HG03103 (cell line): ENCODE results near the gene ARL16.
"Not testable (repeated sequence)": the region's sequence is repeated elsewhere in the genome, so short reads cannot be mapped to it uniquely, and the experiment has no call there.

ENCODE experiments used
- ATAC-seq: cut with Tn5 transposase; IDR thresholded peaks from one replicate; pipeline ENCODE4 v1.9.1; 2021; ENCODE audit warnings: low read depth; ENCODE audit not compliant: unreplicated experiment

The ARL16 gene

DNA sequence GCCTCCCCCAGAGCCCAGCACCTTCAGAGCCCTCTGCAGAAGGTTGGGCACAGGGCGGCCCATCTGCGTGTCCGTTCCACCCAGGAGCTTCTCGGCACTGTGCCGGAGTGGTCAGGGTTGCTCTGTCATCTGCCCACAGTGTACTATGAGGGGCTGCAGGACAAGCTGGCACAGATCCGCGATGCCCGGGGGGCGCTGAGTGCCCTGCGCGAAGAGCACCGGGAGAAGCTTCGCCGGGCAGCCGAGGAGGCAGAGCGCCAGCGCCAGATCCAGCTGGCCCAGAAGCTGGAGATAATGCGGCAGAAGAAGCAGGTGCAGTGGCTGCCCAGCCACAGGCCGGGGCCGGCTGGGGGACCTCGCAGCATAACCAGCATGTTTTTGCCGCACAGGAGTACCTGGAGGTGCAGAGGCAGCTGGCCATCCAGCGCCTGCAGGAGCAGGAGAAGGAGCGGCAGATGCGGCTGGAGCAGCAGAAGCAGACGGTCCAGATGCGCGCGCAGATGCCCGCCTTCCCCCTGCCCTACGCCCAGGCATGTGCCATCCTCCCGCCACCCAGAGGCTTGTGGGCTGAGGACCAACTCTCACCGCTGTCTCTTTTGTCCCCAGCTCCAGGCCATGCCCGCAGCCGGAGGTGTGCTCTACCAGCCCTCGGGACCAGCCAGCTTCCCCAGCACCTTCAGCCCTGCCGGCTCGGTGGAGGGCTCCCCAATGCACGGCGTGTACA is 12.8 kb upstream of the ARL16 start:
- ATAC-seq: no peak

DNA sequence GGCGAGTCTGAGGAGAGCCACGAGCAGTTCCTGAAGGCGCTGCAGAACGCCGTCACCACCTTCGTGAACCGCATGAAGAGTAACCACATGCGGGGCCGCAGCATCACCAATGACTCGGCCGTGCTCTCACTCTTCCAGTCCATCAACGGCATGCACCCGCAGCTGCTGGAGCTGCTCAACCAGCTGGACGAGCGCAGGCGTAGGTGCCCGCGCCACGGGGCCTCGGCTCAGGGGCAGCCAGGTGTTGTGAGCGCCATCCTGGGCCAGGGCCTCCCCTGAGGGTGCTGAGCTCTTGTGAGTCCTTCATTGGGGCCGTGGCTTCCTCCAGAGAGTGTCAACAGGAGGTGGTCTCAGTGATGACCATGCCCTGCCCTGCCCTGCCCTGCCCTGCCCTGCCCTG is 12.2 kb upstream of the ARL16 start:
- ATAC-seq: no peak

DNA sequence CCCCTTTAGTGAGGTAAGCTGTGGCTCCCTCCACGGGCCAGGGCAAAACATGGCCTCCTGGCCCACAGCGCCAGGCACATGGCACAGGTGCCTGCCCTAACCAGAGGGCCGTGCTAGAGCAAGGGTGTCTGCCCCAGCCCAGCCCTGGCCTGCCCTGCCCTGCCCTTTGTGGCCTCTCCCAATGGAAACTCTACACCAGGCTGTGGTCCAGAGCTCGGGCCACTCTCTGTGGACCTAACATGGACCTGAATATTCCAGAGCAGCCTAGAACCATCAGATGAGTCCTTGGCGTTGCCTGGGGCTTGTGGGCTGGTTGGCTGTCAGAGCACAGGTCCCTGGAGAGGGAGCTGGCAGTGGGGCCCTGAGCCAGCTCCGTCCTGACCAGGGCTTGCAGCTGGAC is 11.6 kb upstream of the ARL16 start:
- ATAC-seq: no peak

DNA sequence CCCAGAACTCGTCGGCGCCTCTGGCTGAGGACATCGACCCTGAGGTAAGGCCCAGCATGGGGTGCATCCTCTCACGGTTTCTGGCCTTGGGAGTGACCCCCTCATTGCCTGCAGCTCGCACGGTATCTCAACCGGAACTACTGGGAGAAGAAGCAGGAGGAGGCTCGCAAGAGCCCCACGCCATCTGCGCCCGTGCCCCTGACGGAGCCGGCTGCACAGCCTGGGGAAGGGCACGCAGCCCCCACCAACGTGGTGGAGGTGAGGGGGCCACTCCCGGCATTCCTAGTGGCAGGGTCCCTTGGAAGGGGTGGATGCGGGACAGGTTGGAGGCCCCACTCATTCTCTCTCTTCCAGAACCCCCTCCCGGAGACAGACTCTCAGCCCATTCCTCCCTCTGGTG is 11.2 kb upstream of the ARL16 start:
- no peak for ATAC-seq

DNA sequence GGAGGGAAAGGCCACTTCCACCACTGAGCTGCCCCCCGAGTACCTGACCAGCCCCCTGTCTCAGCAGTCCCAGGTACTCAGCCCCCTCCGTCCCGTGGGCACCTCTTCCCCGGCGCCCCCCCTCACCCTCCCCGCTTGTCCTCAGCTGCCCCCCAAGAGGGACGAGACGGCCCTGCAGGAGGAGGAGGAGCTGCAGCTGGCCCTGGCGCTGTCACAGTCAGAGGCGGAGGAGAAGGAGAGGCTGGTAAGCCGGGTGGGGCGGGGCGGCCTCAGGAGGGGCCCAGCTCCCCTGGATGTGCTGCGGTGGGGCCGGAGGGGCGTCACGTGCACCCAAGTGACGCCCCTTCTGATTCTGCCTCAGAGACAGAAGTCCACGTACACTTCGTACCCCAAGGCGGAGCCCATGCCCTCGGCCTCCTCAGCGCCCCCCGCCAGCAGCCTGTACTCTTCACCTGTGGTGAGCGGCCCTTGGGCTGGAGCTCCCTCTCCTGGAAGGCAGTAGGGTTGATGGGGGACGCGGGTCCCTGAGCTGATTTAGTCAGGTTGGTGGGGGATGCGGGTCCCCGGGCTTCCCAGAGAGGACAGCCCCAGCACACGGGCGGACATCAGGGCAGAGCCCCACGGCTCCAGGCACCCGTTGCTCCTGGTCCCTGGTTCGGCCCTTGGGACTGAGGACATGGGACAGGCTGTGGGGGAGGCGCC is 10.1 kb upstream of the ARL16 start:
- ATAC-seq: no peak

DNA sequence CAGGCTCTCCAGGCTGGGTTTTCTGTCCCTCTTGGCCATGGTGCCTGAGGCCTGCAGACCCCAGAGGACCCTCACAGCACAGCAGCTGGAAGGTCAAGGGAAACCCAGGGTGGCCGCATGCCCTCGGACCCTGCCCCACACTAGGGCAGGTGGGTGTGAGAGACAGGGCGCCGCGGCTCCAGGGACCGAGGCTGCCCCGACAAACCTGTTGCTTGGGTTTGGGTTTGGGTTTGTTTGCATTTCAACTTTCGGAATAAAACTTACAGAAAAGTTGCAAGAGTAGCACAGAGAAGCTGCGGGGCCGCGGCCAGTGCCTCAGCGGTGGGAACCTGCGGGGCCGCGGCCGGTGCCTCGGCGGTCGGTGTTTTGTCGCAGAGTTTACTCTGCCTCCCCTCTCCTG is 8.0 kb upstream of the ARL16 start:
- ATAC-seq: no peak

DNA sequence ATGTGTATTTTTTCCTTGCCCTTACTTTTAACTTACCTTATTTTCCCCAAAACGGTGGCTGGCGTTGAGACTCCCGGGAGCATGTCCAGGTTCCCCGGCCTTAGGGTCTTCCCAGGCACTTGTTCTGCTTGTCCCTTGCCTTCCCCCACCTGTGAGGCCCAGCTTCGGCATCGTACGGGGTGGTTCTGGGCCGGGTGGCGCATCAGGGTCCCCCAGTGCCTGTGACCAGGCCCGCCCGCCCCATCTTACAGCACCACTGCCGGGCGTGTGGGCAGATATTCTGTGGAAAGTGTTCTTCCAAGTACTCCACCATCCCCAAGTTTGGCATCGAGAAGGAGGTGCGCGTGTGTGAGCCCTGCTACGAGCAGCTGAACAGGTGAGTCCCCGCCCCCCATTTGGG is 7.6 kb upstream of the ARL16 start:
- no peak for ATAC-seq

DNA sequence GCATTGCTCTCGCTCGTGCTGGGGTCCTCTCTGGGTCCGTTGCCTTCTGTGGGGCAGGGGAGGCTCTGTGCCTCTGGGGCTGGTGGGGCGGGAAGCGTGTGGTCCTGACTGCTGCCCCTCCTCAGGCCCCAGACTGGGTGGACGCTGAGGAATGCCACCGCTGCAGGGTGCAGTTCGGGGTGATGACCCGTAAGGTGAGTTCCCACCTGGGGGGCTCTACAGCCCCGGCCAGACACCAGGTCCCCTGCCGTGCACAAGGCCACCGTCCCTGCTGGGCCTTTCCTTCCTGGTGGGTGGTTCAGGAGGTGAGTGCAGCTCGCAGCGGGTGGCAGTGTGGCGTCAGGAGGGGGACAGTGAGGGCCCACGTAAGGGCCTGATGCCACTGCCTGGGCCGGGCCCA is 7.0 kb upstream of the ARL16 start:
- ATAC-seq: no peak

DNA sequence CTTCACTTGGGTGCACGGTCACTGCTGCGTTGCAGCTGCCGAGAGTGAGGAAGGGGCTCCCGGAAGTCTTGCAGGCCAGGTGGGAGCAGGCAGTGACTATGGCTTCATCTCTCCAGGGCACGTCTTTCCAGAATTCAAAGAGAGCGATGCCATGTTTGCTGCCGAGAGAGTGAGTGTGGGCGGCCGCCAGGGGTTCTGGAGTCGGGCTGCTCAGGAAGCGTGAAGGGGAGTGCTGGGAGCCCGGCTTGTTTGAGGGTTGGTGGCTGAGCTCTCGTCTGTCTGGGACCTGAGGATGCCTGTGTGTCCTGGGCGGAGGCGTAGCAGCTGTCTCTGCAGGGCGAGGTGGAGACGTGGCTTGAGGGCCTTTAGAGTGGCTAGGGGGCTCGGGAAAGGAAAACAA is 6.5 kb upstream of the ARL16 start:
- ATAC-seq: no peak

DNA sequence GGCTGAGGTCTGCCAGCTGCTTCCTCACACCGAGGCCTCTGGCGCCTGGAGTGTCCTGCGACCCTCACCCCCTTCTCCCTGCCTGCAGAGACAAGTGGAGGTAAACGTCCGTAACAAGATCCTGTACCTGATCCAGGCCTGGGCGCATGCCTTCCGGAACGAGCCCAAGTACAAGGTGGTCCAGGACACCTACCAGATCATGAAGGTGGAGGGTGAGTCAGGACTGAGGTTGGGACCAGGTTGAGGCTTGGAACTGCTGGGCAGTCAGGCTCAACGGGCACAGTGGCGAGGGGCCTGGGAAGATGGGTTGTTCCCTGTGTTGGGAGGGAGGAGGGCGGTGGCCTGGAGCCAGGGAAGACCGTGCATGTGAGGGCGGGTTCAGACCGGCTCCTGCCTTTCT is 5.0 kb upstream of the ARL16 start:
- ATAC-seq: no peak

DNA sequence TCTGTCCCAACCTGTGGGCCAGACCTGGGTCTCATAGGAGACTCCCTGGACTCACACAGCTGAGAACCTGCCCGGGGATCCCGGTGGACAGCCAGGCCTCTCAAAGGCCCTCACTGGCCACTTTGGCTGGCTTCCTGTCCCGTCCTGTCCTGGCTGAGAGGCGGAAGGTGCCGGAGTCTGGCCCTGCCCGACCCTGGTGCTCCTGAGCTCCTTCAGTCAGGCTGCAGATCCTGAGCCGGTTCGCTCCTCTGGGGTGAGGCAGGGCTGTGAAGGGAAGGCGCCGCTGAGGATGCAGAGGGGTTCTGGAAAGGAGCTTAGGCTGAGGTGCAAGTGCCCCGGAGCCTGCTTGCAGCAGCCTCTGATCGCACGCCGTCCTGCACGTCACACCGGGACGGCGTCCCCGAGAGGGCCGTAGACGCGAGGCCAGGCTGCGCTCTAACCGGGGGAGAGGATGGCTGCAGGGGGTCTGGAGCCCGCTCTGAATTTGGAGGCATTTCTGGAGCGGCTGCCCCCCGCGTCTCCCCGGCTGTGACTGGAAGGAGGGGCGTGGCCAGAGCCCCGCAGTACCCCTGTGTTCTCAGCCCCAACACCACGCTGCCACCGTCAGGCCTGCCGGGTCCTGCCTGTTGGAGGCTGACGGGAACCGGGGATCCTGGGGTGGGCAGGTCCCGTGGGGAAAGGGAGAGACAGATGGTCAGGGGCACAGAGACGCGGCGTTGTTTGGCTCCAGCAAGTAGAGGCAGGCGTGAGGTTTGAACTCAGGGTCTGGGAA is 4.4 kb upstream of the ARL16 start:
- ATAC-seq: no peak

DNA sequence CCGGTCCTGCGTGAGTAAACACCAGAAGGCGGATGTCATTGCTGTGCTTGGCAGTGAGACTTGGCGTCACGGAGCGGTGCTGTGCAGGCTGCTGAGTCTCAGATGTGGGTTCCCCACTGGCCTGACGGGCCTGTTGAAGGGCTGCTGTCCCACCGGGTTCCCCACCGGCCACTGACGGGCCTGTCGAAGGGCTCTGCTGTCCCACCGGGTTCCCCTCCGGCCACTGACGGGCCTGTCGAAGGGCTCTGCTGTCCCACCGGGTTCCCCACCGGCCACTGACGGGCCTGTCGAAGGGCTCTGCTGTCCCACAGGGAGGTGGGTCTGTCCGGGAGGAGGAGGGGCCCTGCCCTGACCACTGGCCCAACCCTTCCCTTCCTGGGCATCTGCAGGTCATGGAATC is 3.0 kb upstream of the ARL16 start:
- no peak for ATAC-seq

DNA sequence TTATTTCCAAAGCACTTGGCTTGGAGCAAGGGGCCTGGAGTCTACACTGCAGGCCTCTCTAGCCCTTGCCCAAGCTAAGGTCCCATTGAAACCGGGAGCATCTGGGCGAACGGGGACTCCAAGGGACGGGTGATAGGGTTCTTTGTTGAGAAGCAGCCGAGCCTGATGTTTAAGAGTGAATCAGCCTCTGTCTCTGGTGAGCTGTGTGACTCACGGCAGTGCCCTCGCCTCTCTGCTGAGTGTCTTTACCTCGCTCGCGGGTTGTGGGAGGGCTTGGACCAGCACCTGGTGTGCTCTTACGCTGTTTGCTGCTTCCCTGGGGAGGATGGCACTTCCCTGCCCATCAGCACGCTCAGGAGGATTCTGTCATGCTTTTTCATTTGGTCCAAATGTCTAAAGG is 1.5 kb upstream of the ARL16 start:
- no peak for ATAC-seq

DNA sequence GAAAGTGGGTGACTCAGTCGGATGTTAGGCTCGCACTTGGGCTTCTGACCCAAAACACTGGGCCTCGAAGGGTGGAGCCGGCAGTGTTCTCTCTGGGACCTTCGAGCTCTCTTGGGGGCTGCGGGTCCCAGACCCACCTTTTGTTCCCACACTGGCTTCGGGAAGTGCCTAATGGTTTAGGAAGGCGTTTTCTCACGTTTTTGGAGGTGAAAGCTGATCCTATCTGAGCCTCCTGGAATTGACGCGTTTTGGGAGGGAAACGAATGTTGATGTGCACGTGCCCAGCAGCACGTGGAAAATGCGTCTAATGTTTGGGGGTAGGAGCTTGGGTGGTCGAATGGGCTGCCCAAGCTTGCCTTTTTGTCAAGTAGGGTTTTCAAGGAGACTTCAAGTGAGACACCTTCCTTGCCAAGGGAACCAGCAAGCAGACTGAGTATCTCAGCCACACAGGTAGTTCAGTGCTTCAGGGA is 880 bp upstream of the ARL16 start:
- ATAC-seq: no peak

DNA sequence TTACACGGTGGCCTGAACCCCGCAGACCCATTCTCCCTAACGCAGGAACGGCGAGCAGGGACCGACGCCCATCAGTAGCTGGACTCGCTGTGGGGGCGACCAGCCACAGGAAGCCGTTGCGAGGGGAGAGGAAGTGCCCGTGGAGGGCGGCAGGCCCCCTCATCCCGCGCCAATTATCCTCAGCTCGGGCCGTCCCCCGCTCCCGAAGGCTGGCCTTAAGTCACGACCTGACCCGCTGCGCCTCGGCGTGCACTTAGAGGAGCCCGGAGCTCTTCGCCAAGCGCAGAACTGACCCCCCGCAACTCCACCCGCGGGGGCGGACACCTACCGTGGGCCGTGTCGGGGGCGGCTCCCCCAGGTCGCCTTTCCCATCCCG is 401 bp downstream of the ARL16 start:
- peak; percentile 17 for ATAC-seq

DNA sequence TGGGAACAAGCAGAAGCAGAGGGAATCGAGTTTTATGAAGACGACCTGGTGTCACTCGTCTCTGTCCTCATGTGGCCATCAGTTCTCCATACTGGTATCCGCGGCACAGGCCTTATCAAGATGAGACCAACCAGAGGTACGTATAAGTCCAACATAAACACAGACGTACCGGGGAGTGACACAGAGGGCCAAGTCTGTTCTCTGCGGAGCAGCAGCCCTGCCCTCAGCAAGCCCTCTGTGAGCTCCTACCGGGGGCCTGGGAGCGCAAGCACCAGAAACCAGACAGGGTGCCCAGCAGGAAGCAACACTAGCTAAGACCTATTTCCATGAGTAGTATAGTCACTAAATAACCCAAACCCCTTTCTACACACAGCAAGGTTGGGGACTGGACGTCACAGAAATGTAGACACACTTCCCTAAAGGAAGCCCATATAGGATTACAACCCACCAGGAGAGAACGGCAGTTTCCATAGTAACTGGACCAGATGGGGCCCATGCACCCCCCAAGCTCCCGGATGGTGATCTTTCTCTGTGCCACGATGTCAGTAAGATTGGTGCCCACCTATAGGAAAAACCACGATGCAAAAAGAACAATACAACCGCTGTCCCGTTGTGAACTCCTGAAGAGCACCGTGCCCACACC is 911 bp downstream of the ARL16 start:
- no peak for ATAC-seq

DNA sequence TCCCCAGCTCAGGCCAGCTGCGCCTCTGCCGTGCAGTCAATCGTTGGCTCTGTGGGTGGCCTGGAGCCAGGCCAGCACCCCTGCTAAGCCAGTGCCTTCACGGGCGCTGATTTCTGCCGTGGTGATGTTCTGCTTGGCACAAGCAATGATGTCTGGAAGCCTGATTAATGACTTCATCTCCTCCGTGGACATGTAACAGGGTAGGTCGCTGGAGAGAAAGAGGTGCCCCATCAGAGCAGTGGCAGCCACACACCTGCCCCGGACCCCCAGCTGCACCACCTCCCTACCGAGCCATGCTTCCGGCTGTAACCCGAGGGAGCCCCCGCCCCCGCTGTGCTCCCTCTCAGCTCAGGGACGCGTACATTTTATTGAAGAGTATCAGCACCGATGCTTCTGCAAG is 1.9 kb downstream of the ARL16 start:
- ATAC-seq: no peak

DNA sequence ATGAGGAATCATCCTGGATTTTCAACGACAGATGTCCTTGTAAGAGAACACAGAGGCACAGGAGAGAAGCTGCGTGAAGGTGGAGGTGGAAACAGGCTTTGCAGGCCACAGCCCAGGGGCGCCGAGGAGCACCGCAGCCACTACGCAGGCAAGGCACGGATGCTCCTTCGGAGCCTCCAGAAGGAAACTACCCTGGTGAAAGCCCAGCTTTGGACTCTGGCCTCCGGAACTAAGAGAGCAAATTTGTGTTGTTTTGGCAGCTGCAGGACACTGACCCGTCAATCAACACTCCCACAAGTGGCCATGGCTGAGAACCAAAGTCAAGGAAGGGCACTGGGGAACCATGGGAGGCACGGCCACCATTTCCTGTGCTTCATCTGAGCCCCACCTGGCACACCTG is 3.4 kb downstream of the ARL16 start:
- no peak for ATAC-seq

DNA sequence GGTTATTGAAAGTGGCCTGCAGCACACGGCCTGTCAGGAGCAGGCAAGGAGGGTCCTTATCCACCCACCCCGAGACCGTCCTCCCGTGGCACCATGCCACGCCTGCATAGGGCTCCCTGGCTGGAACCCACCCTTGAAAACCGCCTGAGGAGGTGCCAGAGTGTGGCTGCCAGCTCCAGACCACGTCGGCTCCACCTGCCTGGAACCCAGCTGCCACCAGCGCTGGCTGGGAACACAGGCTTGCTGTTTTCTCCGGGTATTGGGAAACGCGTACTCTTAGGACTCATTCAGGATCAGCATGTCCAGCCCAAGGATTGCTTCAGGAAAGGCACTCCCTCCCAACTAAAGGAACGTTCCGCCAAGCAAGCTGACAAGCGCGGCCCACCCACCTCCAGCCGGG is 6.7 kb downstream of the ARL16 start:
- no peak for ATAC-seq

DNA sequence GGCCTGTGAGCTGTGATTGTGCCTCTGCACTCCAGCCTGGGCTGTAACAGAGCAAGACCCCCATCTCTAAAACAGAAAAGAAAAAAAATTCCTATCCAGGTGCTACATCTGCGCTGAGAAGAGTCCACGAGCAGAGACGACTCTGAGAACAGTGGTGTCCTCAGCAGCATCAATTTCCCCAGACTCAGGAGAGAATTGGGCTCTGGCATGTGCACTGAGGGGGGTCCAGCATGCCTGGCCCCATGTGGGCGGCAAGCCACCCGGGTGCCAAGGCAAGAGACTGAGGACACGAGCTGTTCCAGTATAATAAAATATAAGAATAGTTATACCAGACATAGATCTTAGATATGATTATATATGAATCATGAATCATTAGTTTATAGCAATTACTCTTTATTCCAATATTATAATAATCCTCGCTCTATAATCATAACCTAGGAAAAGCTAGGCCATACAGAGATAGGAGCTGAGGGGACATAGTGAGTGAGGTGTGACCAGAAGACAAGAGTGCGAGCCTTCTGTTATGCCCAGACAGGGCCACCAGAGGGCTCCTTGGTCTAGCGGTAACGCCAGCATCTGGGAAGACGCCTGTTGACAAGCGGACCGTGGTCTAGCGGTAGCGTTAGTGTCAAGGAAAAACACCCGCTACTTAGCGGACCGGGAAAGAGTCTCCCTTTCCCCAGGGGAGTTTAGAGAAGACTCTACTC is 7.9 kb downstream of the ARL16 start:
- not testable (repeated sequence) for ATAC-seq
